Right ventricle myocardium inferior (tissue), 1 donor: ENCODE data around the gene SNRNP48. TPM values are rescaled to one million over a fixed set of nuclear protein-coding genes. Genes with fewer than 3 reads are reported as not detected.
A peak's percentile ranks its signal among the peaks of the same experiment; 100 is the strongest.

Experiments used
- ATAC-seq: fragments of 200-7000 bp; cut with Tn5 transposase; one replicate; pipeline ENCODE4 v1.9.1; 2020; ENCODE audit warnings: mild to moderate bottlenecking, moderate library complexity
- DNase-seq: peaks from one replicate; pipeline ENCODE4 v3.0.0; 2021; ENCODE audit errors: missing footprints
- intact Hi-C: fragments of 100-400 bp; cut with DNase I; formaldehyde crosslinking; loops from one replicate; pipeline ENCODE4 v1.11.0; 2022
- total RNA-seq: library from RNA; stranded (reverse); fragmentation: NEBNext Ultra II Directional; extraction: Animal tissue kit (Norgen Biotek cat#: 25700); gene quantifications from one replicate; pipeline ENCODE4 v1.2.1, GENCODE V29; 2021
- donor health status: DM: no; HTN: yes; CAD: no; lungs with severe emphysema.

SNRNP48 gene
- total RNA-seq, 1 donor from 2014 or later, result 16.2 TPM

DNA sequence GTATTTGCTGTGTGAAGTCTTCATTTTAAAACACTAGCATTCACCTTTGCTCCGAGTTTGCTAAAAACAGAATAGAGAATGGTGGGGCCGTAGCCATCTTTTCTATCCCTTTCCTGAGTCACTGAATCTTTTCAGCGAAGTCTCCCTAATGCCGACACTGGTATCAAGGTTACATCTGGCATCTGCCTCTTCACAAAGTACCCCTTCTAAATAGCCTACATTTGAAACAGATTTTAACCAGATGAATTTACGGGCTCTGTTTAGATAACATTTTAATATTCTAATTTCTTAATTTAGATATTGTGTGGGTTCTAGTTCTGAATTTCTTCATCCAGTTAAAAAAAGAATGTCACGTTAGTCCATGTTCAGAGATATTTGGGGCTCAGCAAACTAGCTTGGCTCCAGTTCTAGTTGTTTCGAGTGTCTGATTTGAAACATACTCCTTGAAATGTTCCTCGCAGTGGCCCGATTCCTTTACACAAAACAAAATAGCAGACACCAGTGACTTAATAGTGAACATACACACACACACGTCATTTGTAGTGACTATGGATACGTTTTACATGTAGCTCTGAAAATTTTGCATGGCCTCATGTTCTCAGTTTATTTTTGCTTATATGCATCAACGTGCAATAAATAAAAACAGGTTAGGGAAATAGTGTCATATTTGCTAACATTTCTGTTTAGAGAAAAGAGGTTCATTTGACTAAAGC is 33.4 kb upstream of the SNRNP48 start:
- no peak for ATAC-seq
- no peak for DNase-seq
- intact Hi-C loops, result no loop called here

DNA sequence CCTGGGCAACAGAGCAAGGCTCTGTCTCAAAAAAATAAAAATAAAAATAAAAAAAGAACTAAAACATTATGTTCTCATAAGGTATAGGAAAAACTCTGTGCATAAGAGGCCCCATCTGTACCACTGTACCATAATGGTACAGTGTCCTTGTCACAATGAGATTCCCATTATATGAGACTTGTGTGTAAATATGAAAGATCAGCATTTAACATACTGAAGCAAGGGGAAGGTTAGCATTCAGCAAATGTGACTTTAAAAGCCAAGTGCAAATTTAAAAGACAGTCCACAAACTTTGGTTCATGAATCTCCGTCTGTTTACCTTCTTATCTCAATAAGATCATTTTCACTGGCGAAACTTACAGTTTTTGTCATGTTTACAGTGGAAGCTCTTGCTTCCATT is 32.3 kb upstream of the SNRNP48 start:
- DNase-seq (no peak), ATAC-seq (no peak)
- intact Hi-C loops, result no loop called here

- intact Hi-C loops, result no loop called here
- ATAC-seq, result no peak
- DNase-seq, result no peak
Observed at GRCh38 chr6:7558781-7559180, 31.2 kb upstream of the SNRNP48 start.

GRCh38 chr6:7559196-7559595 is 30.8 kb upstream of the SNRNP48 start:
- ATAC-seq (no peak), DNase-seq (no peak)
- intact Hi-C loops, result no loop called here

DNA sequence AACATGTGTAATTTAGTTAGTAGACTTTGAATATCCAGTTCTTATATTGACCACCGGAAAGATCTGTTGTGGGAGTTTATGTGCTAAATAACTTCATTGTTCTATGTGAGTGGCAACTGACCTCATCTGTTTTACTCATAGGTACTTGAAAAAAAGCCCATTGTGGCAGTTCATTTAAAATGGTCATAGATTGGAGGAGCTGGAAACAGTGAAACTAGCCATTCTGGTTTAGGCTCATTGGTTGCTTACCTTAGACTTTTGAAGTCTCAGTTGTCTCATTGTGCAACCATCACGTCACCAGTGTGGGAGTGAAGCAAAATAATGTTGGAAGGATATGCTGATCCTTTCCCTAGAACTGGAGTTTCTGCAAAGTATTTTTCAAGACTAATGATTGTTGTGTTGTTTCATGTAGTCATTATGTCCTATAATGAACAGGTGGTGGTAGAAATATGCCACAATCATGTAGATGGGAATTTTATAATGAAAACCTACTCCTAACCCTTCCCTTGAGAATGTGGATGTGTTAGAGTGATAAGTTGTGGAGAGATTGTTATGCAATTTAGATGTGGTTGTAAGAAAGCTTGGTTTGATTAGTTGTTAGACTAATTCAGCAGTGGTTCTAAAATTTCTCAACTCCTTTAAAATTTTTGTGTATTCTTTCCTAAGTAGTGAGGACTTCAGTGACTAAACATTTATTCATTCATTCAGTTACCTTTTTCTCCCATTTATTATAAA is 30.2 kb upstream of the SNRNP48 start:
- intact Hi-C loops, result loop anchor here (2.0 kb wide), 1 partner anchor 17 kb away; no protein-coding TSS in a partner anchor
- no peak for ATAC-seq
- DNase-seq, result no peak

DNA sequence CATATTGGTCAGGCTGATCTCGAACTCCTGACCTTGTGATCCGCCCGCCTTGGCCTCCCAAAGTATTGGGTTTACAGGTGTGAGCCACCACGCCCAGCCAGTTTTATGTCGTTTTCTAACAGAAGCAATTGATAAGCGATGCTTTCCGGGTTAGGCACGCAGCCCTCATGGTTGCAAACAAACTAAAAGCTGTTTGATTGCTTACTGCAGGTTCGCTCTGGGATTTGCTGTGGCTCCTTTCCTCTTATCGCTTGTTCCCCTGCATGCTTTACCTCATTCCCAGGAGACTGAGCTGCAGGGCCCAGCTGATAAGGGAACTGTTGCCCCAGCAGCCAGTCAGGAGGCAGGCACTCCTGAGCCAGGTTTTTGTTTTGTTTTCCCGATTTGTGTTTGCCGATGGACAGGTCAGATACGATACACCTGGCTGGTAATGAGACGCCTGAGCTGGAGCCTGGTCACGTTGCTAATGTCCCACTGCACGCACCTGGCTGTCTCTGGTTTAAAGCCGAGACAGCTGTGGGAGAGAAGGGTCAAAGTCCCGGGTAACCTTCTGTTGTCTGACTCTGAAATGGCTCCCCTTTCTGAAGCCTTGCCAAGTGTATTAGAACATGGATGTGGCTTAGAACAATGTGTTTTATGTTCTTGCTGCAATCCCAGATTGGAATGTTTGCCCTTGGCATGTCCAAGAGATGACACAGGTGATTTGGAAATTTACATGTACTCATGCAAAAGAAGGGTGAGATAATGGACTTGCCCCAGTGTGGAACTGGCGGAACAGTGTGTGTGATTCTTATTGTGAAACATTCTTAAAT is 28.6 kb upstream of the SNRNP48 start:
- peak; percentile 90 for ATAC-seq
- intact Hi-C loops, result loop anchor here (1.0 to 2.0 kb wide), 2 partner anchors 19 to 136 kb away; no protein-coding TSS in a partner anchor
- DNase-seq, result peak; percentile 64

DNA sequence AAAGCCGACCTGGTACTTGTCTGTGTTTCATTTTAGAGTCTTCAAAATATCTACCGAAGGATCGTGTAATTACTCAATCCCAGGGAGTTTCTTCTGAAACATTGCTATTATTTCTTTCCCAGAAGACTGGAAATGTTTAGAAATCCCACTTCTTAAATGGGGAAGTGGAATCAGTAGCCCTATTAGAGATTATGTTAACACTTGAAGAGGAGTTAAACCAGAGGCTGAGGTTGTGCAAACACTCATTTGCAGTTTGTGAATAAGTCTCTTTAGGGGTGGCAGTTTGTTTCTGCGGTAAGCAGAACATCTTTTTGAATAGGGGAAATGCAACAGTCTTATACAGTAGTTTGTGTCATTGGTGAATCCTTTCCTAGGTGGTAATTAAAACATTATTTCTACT is 27.2 kb upstream of the SNRNP48 start:
- intact Hi-C loops, result no loop called here
- ATAC-seq (no peak), DNase-seq (no peak)

- DNase-seq, result no peak
- intact Hi-C loops, result loop anchor here (5.0 kb wide), 1 partner anchor 41 kb away; no protein-coding TSS in a partner anchor
- no peak for ATAC-seq
Observed at GRCh38 chr6:7566107-7566506, 23.9 kb upstream of the SNRNP48 start.

DNA sequence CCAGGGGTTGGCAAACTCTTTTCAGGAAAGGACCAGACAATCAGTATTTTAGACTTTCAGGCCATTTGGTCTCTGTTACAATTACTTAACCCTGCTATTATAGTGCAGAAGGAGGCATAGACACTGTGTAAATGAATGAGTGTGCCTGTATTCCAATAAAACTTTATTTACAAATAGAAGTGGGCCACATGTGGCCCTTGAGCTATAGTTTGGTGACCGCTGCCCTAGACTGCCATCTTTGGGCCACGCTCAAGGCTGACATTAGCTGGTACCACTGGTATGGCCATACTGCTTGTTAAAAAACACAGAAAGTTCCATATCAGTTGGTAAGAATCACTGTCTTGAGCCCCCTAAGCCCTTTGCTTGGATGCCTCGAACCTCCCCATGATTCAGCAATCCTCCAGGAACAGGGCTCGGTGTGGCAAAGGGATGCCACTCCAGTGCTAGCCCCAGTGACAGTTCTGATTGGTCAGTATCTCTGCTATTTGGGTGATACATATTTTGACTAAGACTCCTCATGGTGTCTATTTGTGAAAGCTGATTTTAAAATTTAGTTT is 23.3 kb upstream of the SNRNP48 start:
- DNase-seq (no peak), ATAC-seq (no peak)
- intact Hi-C loops, result loop anchor here (5.0 kb wide), 1 partner anchor 41 kb away; no protein-coding TSS in a partner anchor

DNA sequence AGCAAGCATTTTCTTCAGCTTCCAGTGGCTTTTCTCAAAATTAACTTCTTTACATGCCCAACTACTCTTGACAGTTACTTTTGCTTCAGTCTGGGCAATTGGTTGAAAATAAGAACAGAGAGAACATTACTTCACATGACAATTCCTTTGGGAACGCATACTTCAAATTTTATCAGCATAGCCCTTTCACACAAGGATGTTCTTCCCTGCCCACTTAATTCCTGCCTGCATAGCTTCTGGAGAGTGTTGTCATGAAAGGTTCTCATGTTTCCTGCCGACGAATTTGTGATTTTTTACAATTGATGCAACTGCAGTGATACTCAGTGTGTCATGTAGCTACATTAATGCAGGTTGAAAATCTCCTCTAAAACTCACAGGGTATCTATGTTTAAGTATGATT is 22.0 kb upstream of the SNRNP48 start:
- intact Hi-C loops, result loop anchor here (5.0 kb wide), 1 partner anchor 39 kb away; no protein-coding TSS in a partner anchor
- ATAC-seq (no peak), DNase-seq (no peak)

DNA sequence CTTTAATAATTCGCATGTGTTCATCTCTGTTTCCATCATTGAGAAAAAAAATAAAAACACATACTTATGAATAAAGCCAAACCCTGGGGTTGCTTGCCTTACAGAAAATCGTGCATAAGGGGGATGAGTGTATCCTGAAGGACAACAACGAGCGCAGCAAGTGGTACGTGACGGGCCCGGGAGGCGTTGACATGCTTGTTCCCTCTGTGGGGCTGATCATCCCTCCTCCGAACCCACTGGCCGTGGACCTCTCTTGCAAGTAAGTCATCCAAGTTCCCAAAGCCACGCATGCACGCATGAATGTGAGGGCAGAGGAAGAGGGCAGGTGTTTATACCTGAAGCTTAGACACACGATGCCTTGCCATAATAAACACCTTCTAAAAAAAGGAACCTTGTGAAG is 20.9 kb upstream of the SNRNP48 start:
- DNase-seq (peak; percentile 58), ATAC-seq (no peak)
- intact Hi-C loops, result loop anchor here (5.0 kb wide), 1 partner anchor 38 kb away; no protein-coding TSS in a partner anchor

DNA sequence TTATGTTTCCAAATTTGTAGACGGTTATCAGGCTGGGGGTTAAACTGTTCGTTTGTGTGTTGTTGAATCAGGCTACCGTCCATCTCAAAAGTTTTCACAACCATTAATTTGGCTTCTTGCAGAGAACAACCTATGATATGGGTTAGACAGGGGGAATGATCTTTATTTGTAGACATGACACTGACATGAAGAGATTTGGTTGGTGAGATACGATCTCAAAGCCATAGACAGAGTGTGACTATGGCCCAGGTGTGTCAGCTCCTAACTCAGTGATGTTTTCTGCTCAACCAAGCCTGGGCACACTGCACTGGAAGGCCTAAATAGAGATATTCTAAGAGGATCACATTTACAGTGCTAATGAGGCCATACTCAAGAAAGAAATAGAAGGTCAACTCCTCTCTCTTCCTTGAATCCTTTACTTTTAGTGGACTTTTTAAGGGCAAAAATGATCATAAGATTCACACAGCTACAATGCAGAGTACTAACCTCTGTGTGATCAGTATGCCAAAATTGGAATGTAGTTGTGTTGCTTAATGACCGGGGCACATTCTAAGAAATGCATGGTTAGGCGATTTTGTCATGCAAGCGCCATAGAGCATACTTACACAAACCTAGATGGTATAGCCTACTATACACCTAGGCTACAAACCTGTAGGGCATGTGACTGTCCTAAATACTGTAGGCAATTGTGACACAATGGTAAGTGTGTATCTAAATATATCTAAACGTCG is 17.6 kb upstream of the SNRNP48 start:
- ATAC-seq (no peak), DNase-seq (no peak)
- intact Hi-C loops, result no loop called here

GRCh38 chr6:7574500-7574899 is 15.5 kb upstream of the SNRNP48 start:
- no peak for ATAC-seq
- DNase-seq, result no peak
- intact Hi-C loops, result no loop called here

DNA sequence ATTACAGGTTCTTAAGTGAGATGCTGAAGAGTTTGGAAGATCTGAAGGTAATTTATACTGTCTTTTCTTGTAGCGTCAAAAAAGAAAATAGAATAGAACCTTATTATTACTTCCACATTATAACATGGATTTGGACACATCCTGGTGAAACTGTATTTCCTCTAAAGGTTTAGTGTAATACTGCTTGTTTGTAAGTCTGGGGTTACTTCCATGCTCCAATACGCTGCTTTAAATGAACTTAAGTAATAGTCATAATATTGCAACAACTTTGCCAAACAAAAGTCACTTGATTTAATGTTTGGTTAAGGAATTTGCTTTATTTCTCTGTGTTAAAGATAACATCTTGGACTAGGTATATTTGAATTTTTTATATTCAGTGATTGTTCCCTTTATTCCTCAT is 11.5 kb upstream of the SNRNP48 start:
- ATAC-seq, result no peak
- no peak for DNase-seq
- intact Hi-C loops, result no loop called here

GRCh38 chr6:7578931-7579330 is 11.1 kb upstream of the SNRNP48 start:
- no peak for ATAC-seq
- no peak for DNase-seq
- intact Hi-C loops, result no loop called here

- intact Hi-C loops, result no loop called here
- ATAC-seq (no peak), DNase-seq (no peak)
Observed at GRCh38 chr6:7579851-7580250, 10.1 kb upstream of the SNRNP48 start.

DNA sequence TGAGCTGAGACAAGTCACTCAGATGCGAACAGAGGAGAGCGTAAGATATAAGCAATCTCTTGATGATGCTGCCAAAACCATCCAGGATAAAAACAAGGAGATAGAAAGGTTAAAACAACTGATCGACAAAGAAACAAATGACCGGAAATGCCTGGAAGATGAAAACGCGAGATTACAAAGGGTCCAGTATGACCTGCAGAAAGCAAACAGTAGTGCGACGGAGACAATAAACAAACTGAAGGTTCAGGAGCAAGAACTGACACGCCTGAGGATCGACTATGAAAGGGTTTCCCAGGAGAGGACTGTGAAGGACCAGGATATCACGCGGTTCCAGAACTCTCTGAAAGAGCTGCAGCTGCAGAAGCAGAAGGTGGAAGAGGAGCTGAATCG is 9.5 kb upstream of the SNRNP48 start:
- no peak for ATAC-seq
- intact Hi-C loops, result no loop called here

GRCh38 chr6:7580927-7581618 is 8.9 kb upstream of the SNRNP48 start:
- ATAC-seq (no peak), DNase-seq (no peak)
- intact Hi-C loops, result no loop called here

More for the DNA sequence above, 9.5 kb upstream of the SNRNP48 start:
- no peak for DNase-seq
